Brain microvascular endothelial cell (primary cell): ENCODE data around the gene SPEM3.
A peak's percentile ranks its signal among the peaks of the same experiment; 100 is the strongest.

Source experiments
- DNase-seq: peaks from one replicate; pipeline ENCODE4 v3.0.0-alpha.2; 2020
- H3K27ac ChIP-seq: fragments of 250-450 bp; sonication (Bioruptor Pico); 2 replicates; pipeline ENCODE4 v1.5.1; 2020; ENCODE audit warnings: mild to moderate bottlenecking, moderate library complexity
- H3K27me3 ChIP-seq: fragments of 250-450 bp; sonication (Bioruptor Pico); replicated peaks from 2 replicates; pipeline ENCODE4 v1.5.1; 2020; ENCODE audit warnings: mild to moderate bottlenecking
- H3K36me3 ChIP-seq: fragments of 250-450 bp; sonication (Bioruptor Pico); replicated peaks from 2 replicates; pipeline ENCODE4 v1.5.1; 2020; ENCODE audit warnings: mild to moderate bottlenecking
- H3K4me3 ChIP-seq: 2 replicates; pipeline ENCODE4 v1.5.1; 2011; ENCODE audit warnings: low read depth, mild to moderate bottlenecking, control low read depth, low read length, moderate library complexity
- in situ Hi-C: cut with HindIII; loops from 2 replicates; pipeline ENCODE4 v1.10.0; 2017; ENCODE audit warnings: low sequenced_read_pairs, low pct_ligation_motif_present
- TF ChIP-seq, protein P1 (sequence below): IDR thresholded peaks from 2 replicates; pipeline ENCODE4 v1.5.1; 2011; ENCODE audit warnings: low read depth, mild to moderate bottlenecking, moderate library complexity, low read length, control low read depth, inconsistent platforms; ENCODE audit errors: missing control alignments

SPEM3 gene

DNA sequence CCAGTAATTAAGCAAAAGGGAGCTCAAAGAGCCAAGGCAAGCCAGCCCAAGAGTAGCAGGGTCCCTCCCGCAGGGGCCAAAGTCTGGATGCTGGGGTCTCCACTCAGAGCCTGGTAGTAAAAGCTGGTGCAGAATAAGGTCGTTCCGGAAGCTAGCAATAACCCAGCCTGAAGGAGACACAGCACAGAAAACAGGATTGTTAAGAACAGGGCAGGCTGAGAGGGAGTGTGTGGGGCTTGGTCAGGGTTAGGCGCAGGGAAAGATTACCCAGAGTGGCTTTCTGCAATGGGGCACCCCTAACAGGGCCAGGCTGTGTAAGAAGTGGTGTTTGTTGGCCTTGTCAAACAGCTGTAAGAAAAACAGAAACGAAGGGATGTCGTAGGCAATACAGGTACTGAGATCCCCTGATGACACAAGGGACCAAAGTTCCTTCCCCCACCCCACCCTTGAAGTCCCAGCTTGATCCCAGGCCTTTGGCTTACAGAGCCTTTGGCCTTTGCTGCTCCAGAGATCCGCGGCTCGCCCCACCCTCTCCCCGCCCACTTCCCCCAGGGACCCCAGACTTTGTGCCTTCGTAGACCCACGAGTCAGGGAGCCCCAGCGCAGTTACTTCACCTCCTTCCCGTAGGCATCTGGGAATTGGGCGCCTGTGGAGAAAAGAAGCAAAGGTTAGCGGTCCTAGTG is 25.5 kb upstream of the SPEM3 start:
- H3K4me3 ChIP-seq, result peak overlapping the region; percentile 83
- H3K27ac ChIP-seq, result peak overlapping the region; percentile 51
- H3K36me3 ChIP-seq, result no peaks in the 10 kb centered on the region
- DNase-seq, result no peak
- in situ Hi-C loops, result no loop called here
- TF ChIP-seq, protein P1, sequence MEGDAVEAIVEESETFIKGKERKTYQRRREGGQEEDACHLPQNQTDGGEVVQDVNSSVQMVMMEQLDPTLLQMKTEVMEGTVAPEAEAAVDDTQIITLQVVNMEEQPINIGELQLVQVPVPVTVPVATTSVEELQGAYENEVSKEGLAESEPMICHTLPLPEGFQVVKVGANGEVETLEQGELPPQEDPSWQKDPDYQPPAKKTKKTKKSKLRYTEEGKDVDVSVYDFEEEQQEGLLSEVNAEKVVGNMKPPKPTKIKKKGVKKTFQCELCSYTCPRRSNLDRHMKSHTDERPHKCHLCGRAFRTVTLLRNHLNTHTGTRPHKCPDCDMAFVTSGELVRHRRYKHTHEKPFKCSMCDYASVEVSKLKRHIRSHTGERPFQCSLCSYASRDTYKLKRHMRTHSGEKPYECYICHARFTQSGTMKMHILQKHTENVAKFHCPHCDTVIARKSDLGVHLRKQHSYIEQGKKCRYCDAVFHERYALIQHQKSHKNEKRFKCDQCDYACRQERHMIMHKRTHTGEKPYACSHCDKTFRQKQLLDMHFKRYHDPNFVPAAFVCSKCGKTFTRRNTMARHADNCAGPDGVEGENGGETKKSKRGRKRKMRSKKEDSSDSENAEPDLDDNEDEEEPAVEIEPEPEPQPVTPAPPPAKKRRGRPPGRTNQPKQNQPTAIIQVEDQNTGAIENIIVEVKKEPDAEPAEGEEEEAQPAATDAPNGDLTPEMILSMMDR, result no peak
- no peaks in the 10 kb centered on the region for H3K27me3 ChIP-seq

DNA sequence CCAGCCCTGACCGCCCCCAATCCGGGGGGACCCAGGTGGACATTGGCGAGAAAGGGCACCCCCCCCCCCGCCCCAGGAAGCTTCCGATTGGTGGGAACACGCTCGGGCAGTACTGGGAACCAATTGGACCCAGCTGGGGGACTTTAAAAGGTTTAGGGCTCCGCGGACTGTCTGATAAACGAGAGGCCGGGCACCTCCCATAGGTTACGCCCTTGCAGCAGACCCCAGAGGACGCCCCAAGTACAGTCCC is 25.0 kb upstream of the SPEM3 start:
- TF ChIP-seq, protein P1, result no peak
- in situ Hi-C loops, result no loop called here
- Histone ChIP-seq H3K36me3 (peaks cover under 1% of the 10 kb centered on the region), H3K27me3 (no peaks in the 10 kb centered on the region), H3K27ac (peak overlapping the region; percentile 51), H3K4me3 (peak overlapping the region; percentile 83)
- no peak for DNase-seq

DNA sequence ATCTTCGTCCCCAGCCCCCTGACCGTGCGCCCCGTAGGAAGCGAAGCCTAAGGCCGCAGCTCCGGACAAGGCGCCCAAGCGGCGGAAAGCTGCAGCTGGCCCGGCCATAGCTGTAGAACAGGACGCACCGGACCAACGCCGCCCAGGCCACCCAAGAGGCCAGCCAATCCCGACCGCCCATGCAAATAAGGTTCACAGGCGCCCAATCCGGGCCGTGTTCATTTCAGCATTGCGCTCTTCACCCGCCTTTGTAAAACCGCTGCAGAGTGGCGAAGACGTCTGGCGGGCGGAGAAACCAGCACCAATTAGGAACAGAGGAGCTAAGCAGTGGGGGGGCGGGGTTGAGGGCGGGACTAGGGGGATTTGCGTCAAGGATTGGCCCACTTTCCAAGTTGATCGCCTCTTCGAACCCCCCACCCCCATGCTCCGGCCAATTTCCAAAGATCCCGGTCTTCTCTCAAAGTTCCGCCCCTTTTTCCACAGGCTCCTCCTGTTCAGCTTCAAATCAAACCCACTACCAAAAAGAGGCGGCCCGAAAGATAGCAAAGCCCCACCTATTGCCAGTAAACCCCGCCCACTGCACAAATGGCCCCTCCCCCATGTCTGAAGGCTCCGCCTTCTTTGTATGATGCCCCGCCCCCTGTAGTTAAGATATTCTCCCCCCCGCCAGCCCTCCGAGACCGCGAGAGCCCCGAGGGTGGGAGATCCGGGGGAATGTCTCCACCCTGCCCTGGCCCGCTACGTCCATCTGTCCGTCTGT is 24.5 kb upstream of the SPEM3 start, which contains the start of gene TMEM256:
TSS of gene TMEM256 (minus strand) at position 121 of the 760 bp plus-strand sequence. CDS start at position 108, 13 bp downstream.
- peak; percentile 99 for DNase-seq
- TF ChIP-seq, protein P1, result peak; percentile 29
- H3K36me3 ChIP-seq, result peaks cover 5% of the 10 kb centered on the region
- H3K4me3 ChIP-seq, result peak within 1 kb of the TSS; percentile 83
- peak within 1 kb of the TSS; percentile 51 for H3K27ac ChIP-seq
- H3K27me3 ChIP-seq, result no peaks in the 10 kb centered on the region
- in situ Hi-C loops, result no loop called here

DNA sequence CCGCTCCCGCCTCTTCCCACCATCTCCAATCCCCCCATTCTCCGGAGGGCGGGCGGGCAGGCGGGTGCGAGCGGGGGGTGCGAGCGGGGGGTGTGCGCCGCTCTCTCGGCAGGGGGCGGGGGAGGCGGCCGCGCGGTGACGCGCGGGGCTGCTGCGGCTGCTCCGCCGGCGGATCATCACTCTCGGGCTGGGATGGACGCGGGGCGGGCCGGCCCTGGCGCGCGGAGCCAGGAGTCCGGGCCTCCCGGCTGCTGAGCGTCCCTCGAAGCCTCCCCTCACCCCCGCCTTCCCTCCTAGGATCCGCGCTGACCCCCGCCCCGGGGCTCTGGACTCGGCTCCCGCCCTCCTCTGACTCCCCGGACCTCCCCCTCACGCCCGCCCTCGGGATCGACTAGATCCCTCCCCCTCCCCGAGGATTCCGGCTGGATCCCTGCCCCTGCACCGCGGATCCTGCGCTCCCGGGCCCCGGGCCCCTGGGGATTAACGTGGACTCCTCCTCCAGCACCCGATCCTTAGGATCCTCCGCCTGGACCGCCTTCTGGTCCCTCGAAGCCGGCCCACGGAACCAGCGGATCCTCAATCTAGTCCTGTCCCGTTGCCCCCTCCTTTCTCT is 23.8 kb upstream of the SPEM3 start:
- TF ChIP-seq, protein P1, result no peak
- peak overlapping the region; percentile 8 for H3K27ac ChIP-seq
- H3K27me3 ChIP-seq, result no peaks in the 10 kb centered on the region
- in situ Hi-C loops, result no loop called here
- H3K36me3 ChIP-seq, result peaks cover 8% of the 10 kb centered on the region
- H3K4me3 ChIP-seq, result peak overlapping the region; percentile 69
- peak; percentile 32 for DNase-seq

DNA sequence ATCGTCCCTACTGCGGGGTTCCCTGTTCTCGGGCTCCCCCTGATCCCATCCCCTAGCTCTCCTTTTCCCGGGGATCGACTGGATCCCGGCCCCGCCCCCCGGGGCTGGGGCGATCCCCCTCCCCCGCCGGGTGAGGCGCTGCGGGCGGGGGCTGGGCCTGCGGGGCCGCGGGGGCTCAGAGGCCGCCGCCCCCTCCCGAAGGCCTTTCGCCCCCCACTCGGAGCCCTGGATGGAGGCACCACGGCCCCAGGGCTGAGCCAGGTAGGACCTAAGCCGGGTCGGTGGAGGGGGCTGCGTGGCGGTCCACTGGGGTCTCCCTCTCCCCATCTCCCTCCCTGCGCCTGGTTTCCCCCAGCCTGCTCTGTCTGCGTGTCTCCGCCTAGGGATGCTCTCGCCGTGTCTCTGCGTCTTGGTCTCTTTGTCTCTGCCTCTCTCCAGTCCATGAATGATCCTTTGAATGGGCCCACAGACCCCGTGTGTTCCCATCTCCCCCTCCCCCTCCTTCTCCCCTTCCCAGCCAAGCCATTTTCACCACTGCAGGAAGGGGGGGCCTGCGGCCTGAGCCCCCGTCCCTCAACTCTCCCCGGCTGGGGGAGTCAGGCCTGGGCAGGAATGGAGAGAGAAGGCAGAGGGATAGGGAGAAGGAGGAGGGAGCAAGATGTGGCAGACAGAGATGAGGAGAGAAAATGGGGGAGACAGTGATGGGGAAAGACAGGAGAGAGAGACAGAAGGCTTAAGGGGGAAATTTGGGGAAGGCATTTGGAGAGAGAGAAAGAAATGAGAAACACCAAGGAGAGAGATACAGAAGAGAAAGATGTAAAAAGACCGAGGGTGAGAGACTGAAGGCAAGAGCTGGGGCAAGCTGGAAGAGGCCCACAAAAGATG is 23.1 kb upstream of the SPEM3 start:
- Histone ChIP-seq H3K27ac (no peak overlapping the region), H3K36me3 (peaks cover 13% of the 10 kb centered on the region), H3K4me3 (peak overlapping the region; percentile 69), H3K27me3 (no peaks in the 10 kb centered on the region)
- in situ Hi-C loops, result no loop called here
- no peak for DNase-seq
- TF ChIP-seq, protein P1, result no peak
